GM12878 (cell line): ENCODE results near the gene USF3.

Experiments used
- CTCF ChIP-seq, 3 experiments: IDR thresholded peaks in 2 of 3; conservative IDR thresholded peaks in 1 of 3; 2 replicates each; pipeline ENCODE4 v1.5.1; 2011; ENCODE audit warnings: low read depth in 3 of 3, low read length in 3 of 3, mild to moderate bottlenecking in 3 of 3, control low read depth in 2 of 3, moderate library complexity in 2 of 3, inconsistent platforms in 1 of 3, mixed read lengths in 1 of 3; ENCODE audit not compliant: control insufficient read depth in 2 of 3, insufficient read depth in 1 of 3; ENCODE audit errors: extremely low read depth in 1 of 3
- EZH2 ChIP-seq: IDR thresholded peaks from 2 replicates; pipeline ENCODE4 v1.6.1; 2012; ENCODE audit warnings: low read depth, mild to moderate bottlenecking, control low read depth, inconsistent platforms, low read length, borderline replicate concordance; ENCODE audit not compliant: control insufficient read depth
- FOXK2 ChIP-seq: fragments of 450-650 bp; IDR thresholded peaks from 2 replicates; pipeline ENCODE4 v1.6.1; 2017; ENCODE audit warnings: mild to moderate bottlenecking, moderate library complexity
- FOXM1 ChIP-seq: IDR thresholded peaks from 2 replicates; pipeline ENCODE4 v1.6.1; 2012; ENCODE audit warnings: low read depth, mild to moderate bottlenecking, inconsistent platforms, low read length, moderate library complexity
- KDM1A ChIP-seq: fragments of 200-600 bp; sonication (generic); IDR thresholded peaks from 2 replicates; pipeline ENCODE4 v1.6.1; 2016; ENCODE audit warnings: borderline replicate concordance
- MTA2 ChIP-seq: fragments of 450-650 bp; IDR thresholded peaks from 2 replicates; pipeline ENCODE4 v1.6.1; 2016; ENCODE audit warnings: low read depth, mild to moderate bottlenecking, moderate library complexity
- PKNOX1 ChIP-seq: fragments of 450-650 bp; IDR thresholded peaks from 2 replicates; pipeline ENCODE4 v1.6.1; 2016; ENCODE audit warnings: mild to moderate bottlenecking
- POLR2A ChIP-seq: IDR thresholded peaks from 2 replicates; pipeline ENCODE4 v1.6.1; 2011; ENCODE audit warnings: low read depth, mild to moderate bottlenecking, low read length
- SP1 ChIP-seq: IDR thresholded peaks from one replicate; pipeline ENCODE4 v1.6.1; 2011; ENCODE audit warnings: low read depth, low read length

- no peak for TF ChIP-seq CTCF (IDR thresholded peaks at IDR 0.05 in 2 of 3, conservative IDR thresholded peaks at IDR 0.05 in 1 of 3; ENCODE audit: control insufficient read depth in 2 of 3, extremely low read depth in 1 of 3, insufficient read depth in 1 of 3, low read depth in 3 of 3, low read length in 3 of 3)
- TF ChIP-seq POLR2A: no peak
- TF ChIP-seq PKNOX1: no peak
- TF ChIP-seq KDM1A: no peak
- TF ChIP-seq FOXM1: no peak
- TF ChIP-seq SP1: no peak
- no peak for TF ChIP-seq FOXK2
- TF ChIP-seq EZH2: no peak
- no peak for TF ChIP-seq MTA2
These were observed 6.0 kb downstream of the USF3 start for GRCh38 chr3:113690482-113690881.
